ENCODE data around the gene ADISSP.

Gene ADISSP

GRCh38 chr20:3786126-3786484 lies 18.6 kb upstream of the ADISSP start:
- no peak for TF ChIP-seq ZNF8 (CRISPR knock-in tag; IDR thresholded peaks at IDR 0.05)
- no peak for TF ChIP-seq TCF4 (CRISPR knock-in tag; IDR thresholded peaks at IDR 0.05; ENCODE audit: borderline replicate concordance)
- no peak for TF ChIP-seq RARB (CRISPR knock-in tag; IDR thresholded peaks at IDR 0.05)
- no peak for TF ChIP-seq ZFP3 (CRISPR knock-in tag; IDR thresholded peaks at IDR 0.05)
- no peak for TF ChIP-seq PPARA (CRISPR knock-in tag; IDR thresholded peaks at IDR 0.05; ENCODE audit: borderline replicate concordance)
- no peak for TF ChIP-seq SNAI2 (CRISPR knock-in tag; IDR thresholded peaks at IDR 0.05)
- TF ChIP-seq PATZ1 (CRISPR knock-in tag; IDR thresholded peaks at IDR 0.05; ENCODE audit: borderline replicate concordance): no peak
- TF ChIP-seq CSDC2 (CRISPR knock-in tag; IDR thresholded peaks at IDR 0.05): no peak
- TF ChIP-seq ZC3H10 (CRISPR knock-in tag; IDR thresholded peaks at IDR 0.05): no peak
- ATAC-seq: peak; percentile 25; the same call in 2 of the 3 replicates

- TF ChIP-seq CSRNP3 (CRISPR knock-in tag; IDR thresholded peaks at IDR 0.05): no peak
- no peak for TF ChIP-seq TSHZ2 (CRISPR knock-in tag; IDR thresholded peaks at IDR 0.05)
- no peak for TF ChIP-seq TOX (CRISPR knock-in tag; IDR thresholded peaks at IDR 0.05; ENCODE audit: borderline replicate concordance)
- no peak for TF ChIP-seq RARB (CRISPR knock-in tag; IDR thresholded peaks at IDR 0.05)
- no peak for TF ChIP-seq CREB5 (CRISPR knock-in tag; IDR thresholded peaks at IDR 0.05; ENCODE audit: low read depth)
- no peak for TF ChIP-seq ISL1 (CRISPR knock-in tag; IDR thresholded peaks at IDR 0.05)
- TF ChIP-seq PPARA (CRISPR knock-in tag; IDR thresholded peaks at IDR 0.05; ENCODE audit: borderline replicate concordance): no peak
- TF ChIP-seq BACH2 (CRISPR knock-in tag; IDR thresholded peaks at IDR 0.05; ENCODE audit: borderline replicate concordance): no peak
- TF ChIP-seq ZFP3 (CRISPR knock-in tag; IDR thresholded peaks at IDR 0.05): no peak
- TF ChIP-seq ZFP30 (CRISPR knock-in tag; IDR thresholded peaks at IDR 0.05): no peak
- TF ChIP-seq ZNF8 (CRISPR knock-in tag; IDR thresholded peaks at IDR 0.05): no peak
- TF ChIP-seq TCF4 (CRISPR knock-in tag; IDR thresholded peaks at IDR 0.05; ENCODE audit: borderline replicate concordance): no peak
- TF ChIP-seq ZNF70 (CRISPR knock-in tag; IDR thresholded peaks at IDR 0.05): no peak
- no peak for ATAC-seq
Observed at GRCh38 chr20:3785240-3786125, 17.9 kb upstream of the ADISSP start.

- no peak for TF ChIP-seq PPARA (CRISPR knock-in tag; IDR thresholded peaks at IDR 0.05; ENCODE audit: borderline replicate concordance)
- ATAC-seq: no peak
Observed at GRCh38 chr20:3784863-3785239, 17.3 kb upstream of the ADISSP start.

GRCh38 chr20:3784216-3784853 lies 16.8 kb upstream of the ADISSP start:
- ATAC-seq: no peak
- no peak for TF ChIP-seq BACH2 (CRISPR knock-in tag; IDR thresholded peaks at IDR 0.05; ENCODE audit: borderline replicate concordance)
- no peak for TF ChIP-seq CSDC2 (CRISPR knock-in tag; IDR thresholded peaks at IDR 0.05)
- TF ChIP-seq ZNF70 (CRISPR knock-in tag; IDR thresholded peaks at IDR 0.05): no peak
- TF ChIP-seq PPARA (CRISPR knock-in tag; IDR thresholded peaks at IDR 0.05; ENCODE audit: borderline replicate concordance): no peak
- no peak for TF ChIP-seq TOX (CRISPR knock-in tag; IDR thresholded peaks at IDR 0.05; ENCODE audit: borderline replicate concordance)
- no peak for TF ChIP-seq ZNF565 (CRISPR knock-in tag; conservative IDR thresholded peaks at IDR 0.05; ENCODE audit: low read depth)
- TF ChIP-seq RARB (CRISPR knock-in tag; IDR thresholded peaks at IDR 0.05): no peak
- TF ChIP-seq ZC3H10 (CRISPR knock-in tag; IDR thresholded peaks at IDR 0.05): no peak
- TF ChIP-seq TSHZ2 (CRISPR knock-in tag; IDR thresholded peaks at IDR 0.05): no peak
